WTC11 (cell line): ENCODE measurements around the gene TNFRSF11A. TPM values are rescaled to one million over a fixed set of nuclear protein-coding genes. Genes with fewer than 3 reads are reported as not detected.

Experiments
- ATAC-seq: fragments of 200-7000 bp; cut with Tn5 transposase; 2 replicates; pipeline ENCODE4 v1.10.0; 2021; ENCODE audit warnings: mild to moderate bottlenecking, moderate library complexity
- CTCF ChIA-PET: fragments of 300-600 bp; sonication (Branson Sonifier 250); formaldehyde crosslinking; loops from one replicate; lab custom pipeline; 2021; ENCODE audit warnings: antibody characterized with exemption; lab: Charles Lee
- POLR2A ChIA-PET: fragments of 350-600 bp; sonication (Branson Sonifier 250); formaldehyde crosslinking; loops from one replicate; lab custom pipeline; 2021; ENCODE audit warnings: antibody characterized with exemption; lab: Charles Lee
- DNase-seq: peaks from one replicate; pipeline ENCODE4 v3.0.0; 2021; ENCODE audit warnings: low spot score
- H3K27ac Mint-ChIP-seq: 2 replicates; pipeline ENCODE4 v1.8.0; 2021; ENCODE audit warnings: mixed read lengths
- H3K27me3 Mint-ChIP-seq: 2 replicates; pipeline ENCODE4 v1.8.0; 2021; ENCODE audit warnings: low read depth, mild to moderate bottlenecking, moderate library complexity, mixed read lengths
- H3K36me3 Mint-ChIP-seq: 2 replicates; pipeline ENCODE4 v1.8.0; 2021; ENCODE audit warnings: mixed read lengths
- H3K4me1 Mint-ChIP-seq: 2 replicates; pipeline ENCODE4 v1.8.0; 2022; ENCODE audit warnings: mixed read lengths
- H3K4me3 Mint-ChIP-seq: 2 replicates; pipeline ENCODE4 v1.8.0; 2021; ENCODE audit warnings: mild to moderate bottlenecking, moderate library complexity, mixed read lengths
- H3K9me3 Mint-ChIP-seq: 2 replicates; pipeline ENCODE4 v1.8.0; 2021; ENCODE audit warnings: mixed read lengths
- AFF4 ChIP-seq: sonication (generic); formaldehyde crosslinking; IDR thresholded peaks from 2 replicates; pipeline ENCODE4 v1.8.1; 2023; ENCODE audit warnings: mild to moderate bottlenecking, missing genetic modification reagents, borderline replicate concordance
- CBFB ChIP-seq: sonication (generic); formaldehyde crosslinking; IDR thresholded peaks from 2 replicates; pipeline ENCODE4 v1.8.1; 2022; ENCODE audit warnings: mild to moderate bottlenecking, low read depth, missing genetic modification reagents
- CTCF ChIP-seq: fragments of 200-600 bp; IDR thresholded peaks from 2 replicates; pipeline ENCODE4 v1.8.0; 2022; ENCODE audit warnings: antibody characterized with exemption
- FOXJ3 ChIP-seq: sonication (generic); formaldehyde crosslinking; IDR thresholded peaks from 2 replicates; pipeline ENCODE4 v1.9.0; 2021; ENCODE audit warnings: missing genetic modification reagents, mild to moderate bottlenecking, borderline replicate concordance
- FOXK1 ChIP-seq: sonication (generic); formaldehyde crosslinking; IDR thresholded peaks from 2 replicates; pipeline ENCODE4 v1.8.0; 2022; ENCODE audit warnings: mild to moderate bottlenecking, moderate library complexity, missing genetic modification reagents
- FOXP4 ChIP-seq: sonication (generic); formaldehyde crosslinking; IDR thresholded peaks from 2 replicates; pipeline ENCODE4 v1.8.0; 2022; ENCODE audit warnings: mild to moderate bottlenecking, missing genetic modification reagents
- HMGA2 ChIP-seq: fragments of 250-450 bp; sonication (Bioruptor Pico); IDR thresholded peaks from 2 replicates; pipeline ENCODE4 v1.4.0; 2021; ENCODE audit warnings: mild to moderate bottlenecking, moderate library complexity
- KAT7 ChIP-seq: sonication (generic); formaldehyde crosslinking; IDR thresholded peaks from 2 replicates; pipeline ENCODE4 v1.8.1; 2023; ENCODE audit warnings: missing genetic modification reagents, mild to moderate bottlenecking, borderline replicate concordance
- NR1H2 ChIP-seq: sonication (generic); formaldehyde crosslinking; IDR thresholded peaks from 2 replicates; pipeline ENCODE4 v1.9.0; 2021; ENCODE audit warnings: mild to moderate bottlenecking, moderate library complexity, missing genetic modification reagents
- OVOL2 ChIP-seq: fragments of 250-450 bp; sonication (Bioruptor Pico); IDR thresholded peaks from 2 replicates; pipeline ENCODE4 v1.9.0; 2021; ENCODE audit warnings: mild to moderate bottlenecking, borderline replicate concordance
- ZNF396 ChIP-seq: fragments of 250-450 bp; sonication (Bioruptor Pico); IDR thresholded peaks from 2 replicates; pipeline ENCODE4 v1.8.0; 2021; ENCODE audit warnings: mild to moderate bottlenecking, moderate library complexity, borderline replicate concordance
- ZNF532 ChIP-seq: fragments of 250-450 bp; sonication (Bioruptor Pico); IDR thresholded peaks from 2 replicates; pipeline ENCODE4 v1.9.0; 2021; ENCODE audit warnings: mild to moderate bottlenecking, borderline replicate concordance
- total RNA-seq: library from RNA; stranded (reverse); gene quantifications from 3 replicates; pipeline ENCODE4 v1.2.3, GENCODE V29; 2021

Gene TNFRSF11A
- total RNA-seq, 1 experiment from 2014 or later, result 4.9 TPM

GRCh38 chr18:62335494-62335893 is 10.4 kb downstream of the TNFRSF11A start:
- ATAC-seq, result no peak
- Mint-ChIP-seq H3K9me3 (no peaks in the 10 kb centered on the region), H3K27ac (no peak overlapping the region), H3K36me3 (no peaks in the 10 kb centered on the region), H3K27me3 (no peaks in the 10 kb centered on the region; the same call in none of the 2 replicates), H3K4me1 (peaks cover 35% of the 10 kb centered on the region), H3K4me3 (no peak overlapping the region)
- POLR2A ChIA-PET, result no interaction called here
- CTCF ChIA-PET, result no interaction called here
- TF ChIP-seq FOXP4 (CRISPR knock-in tag) (no peak), CTCF (no peak), ZNF532 (no peak), CBFB (CRISPR knock-in tag) (no peak), AFF4 (CRISPR knock-in tag) (no peak), FOXJ3 (CRISPR knock-in tag) (no peak), ZNF396 (CRISPR knock-in tag) (no peak), FOXK1 (CRISPR knock-in tag) (no peak), NR1H2 (no peak), OVOL2 (CRISPR knock-in tag) (no peak)
- no peak for DNase-seq

GRCh38 chr18:62336618-62337017 is 11.5 kb downstream of the TNFRSF11A start:
- ChIA-PET POLR2A (no interaction called here), CTCF (no interaction called here)
- H3K4me1 Mint-ChIP-seq, result peaks cover 35% of the 10 kb centered on the region
- no peaks in the 10 kb centered on the region for H3K9me3 Mint-ChIP-seq
- no peak for ATAC-seq
- TF ChIP-seq KAT7 (CRISPR knock-in tag) (no peak), CTCF (no peak), HMGA2 (no peak)
- no peak for DNase-seq
- H3K27ac Mint-ChIP-seq, result no peak overlapping the region
- no peaks in the 10 kb centered on the region; the same call in none of the 2 replicates for H3K27me3 Mint-ChIP-seq
- no peaks in the 10 kb centered on the region for H3K36me3 Mint-ChIP-seq
- H3K4me3 Mint-ChIP-seq, result no peak overlapping the region
